Activated CD8-positive, alpha-beta memory T cell treated with anti-CD3 and anti-CD28 coated beads, Interleukin-2, amount 50 U/mL, for 24 hours (primary cell): Measurements from ENCODE around the gene RASGRP3.

Experiments
- DNase-seq: peaks from one replicate; pipeline ENCODE4 v3.0.0-alpha.2; 2020; ENCODE audit errors: extremely low read depth

RASGRP3 gene

DNA sequence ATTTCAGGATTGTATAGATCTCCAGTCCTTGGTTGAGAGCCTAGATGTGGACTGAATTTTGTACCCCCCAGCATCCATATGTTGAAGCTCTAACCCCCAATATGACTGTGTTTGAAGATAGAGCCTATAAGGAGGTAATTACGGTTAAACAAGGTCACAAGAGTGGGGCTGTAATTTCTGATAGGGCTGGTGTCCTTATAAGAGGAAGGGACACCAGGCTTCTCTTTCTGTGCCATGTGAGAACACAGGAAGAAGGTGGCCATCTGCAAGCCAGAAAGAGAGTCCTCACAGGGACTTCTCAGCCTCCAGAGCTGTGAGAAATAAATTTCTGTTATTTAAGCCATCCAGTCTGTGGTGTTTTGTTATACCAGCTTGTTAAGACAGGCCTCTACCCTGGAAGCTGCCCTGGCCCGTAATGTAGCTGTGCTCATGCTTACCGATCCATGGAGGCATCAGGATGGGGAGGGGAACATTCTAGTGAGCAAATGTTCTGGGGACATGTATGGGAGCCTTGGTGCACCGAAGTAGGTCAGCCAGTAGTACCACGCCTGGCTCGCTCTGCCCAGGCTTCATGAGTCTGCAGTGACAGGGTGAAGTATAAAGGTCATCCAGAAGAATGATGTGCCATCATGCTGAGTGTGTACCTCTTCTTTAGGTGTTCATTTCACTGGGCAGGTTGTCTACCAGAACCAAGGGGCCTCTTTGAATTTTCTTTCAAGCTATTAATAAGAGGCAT, 16.1 kb downstream of the RASGRP3 start:
- no peak for DNase-seq

DNA sequence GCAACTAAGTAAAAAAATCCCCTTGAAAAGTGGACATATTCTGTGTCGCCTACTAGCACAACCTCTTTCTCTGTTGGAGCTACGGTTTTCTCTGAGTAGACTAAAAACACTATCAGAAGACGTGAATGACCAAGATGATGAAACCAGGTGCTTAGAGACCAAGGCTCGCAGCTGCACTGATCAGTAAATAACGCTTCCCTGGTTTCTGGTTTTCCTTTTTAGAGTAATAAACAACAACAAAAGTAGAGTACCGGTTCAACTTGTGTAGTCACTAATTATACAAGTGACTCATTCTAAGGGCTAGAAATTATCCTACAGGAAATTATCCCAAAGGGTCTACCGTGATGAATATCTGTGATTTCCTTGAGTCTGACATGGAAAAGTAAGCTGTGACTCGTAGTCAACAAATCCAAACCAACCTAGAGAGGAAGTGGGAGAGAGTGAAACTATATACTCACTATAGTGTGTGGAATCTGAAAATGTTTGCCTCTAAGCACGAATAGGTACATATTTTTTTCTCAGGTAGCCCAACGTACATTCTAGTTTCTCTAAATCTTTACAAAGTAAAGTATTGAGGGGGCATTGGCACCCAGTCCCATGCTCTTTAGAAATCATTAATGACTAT, 17.8 kb downstream of the RASGRP3 start:
- no peak for DNase-seq

DNA sequence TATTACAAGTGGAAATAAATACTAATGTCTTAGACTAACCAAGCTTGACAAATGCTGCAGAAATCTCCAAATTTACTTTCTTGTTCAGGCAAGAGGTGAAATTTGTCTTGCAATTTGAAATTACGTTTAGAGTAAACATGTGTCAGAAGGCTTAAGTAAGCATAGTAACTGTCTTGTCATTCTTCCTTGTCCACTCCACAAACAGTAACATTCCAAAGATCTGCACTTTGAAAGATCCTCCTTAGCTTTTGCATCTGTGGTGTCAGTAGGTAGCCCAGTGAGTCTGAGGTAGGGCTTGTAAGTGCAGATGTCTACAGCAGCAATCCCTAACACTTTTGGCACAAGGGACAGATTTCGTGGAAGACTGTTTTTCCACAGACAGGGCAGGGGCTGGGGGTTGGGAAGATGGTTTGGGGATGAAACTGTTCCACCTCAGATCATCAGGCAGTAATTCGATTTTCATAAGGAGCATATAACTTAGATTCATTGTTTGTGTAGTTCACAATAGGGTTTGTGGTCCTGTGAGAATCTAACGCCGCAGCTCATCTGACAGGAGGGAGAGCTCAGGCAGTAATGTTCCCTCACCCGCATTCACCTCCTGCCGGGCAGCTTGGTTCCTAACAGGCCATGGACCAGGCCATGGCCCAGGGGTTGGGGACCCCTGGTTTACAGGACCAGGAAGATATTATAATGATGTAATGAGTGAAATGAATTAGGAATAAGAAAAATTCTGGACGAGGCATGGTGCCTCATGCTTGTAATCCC, 18.6 kb downstream of the RASGRP3 start:
- no peak for DNase-seq

DNA sequence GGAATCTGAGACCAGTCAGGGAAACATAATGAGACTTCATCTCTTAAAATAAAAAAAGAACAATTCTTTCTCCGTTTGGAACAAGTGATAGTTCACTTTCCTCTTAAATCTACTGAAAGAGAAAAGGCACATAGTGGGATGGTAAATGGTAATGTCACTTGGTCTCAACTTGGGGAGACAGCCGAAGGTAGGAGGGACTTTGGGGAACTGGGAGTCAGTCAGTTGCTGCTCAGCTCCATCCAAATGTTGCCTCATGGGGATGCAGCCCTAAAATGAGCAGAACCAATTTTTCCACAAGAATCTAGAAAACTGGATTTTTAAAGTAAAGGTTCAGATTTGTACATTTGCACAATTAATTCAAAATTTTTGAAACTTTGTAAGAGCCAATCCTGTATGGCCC, 19.2 kb downstream of the RASGRP3 start:
- no peak for DNase-seq

DNA sequence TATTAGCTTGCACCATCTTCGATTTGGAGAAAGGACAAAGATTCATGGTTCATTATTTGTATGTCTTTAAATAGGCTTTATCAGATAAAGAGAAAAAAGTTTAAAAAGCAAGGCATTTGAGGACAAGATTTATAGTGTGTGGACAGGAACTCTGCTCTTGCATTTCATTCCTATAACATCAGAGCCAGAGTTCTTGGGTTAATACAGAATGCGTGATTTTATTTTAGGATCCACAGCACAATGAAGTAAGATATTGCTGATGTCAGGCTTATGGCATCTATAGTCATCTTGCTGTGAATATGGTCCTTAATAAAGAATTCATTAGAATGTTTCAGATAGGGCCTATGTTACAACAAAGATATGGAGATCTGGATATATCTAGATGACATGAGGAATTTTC, 19.7 kb downstream of the RASGRP3 start:
- DNase-seq, result no peak

DNA sequence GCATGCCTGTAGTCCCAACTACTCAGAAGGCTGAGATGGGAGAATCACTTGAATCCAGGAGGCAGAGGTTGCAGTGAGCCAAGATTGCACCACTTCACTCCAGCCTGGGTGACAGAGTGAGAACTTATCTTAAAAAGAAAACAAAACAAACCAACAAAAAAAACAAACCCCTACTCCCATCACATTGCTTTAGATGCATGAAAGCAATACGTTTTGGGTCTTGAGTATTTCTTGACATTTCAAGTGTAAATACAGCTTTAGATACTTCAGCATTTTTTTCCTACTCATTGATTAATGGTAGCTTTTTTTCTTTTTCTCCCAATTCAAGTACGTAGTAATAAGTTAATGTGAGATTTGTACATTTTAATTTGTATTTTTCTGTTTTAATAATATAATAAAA, 20.3 kb downstream of the RASGRP3 start:
- DNase-seq, result no peak

DNA sequence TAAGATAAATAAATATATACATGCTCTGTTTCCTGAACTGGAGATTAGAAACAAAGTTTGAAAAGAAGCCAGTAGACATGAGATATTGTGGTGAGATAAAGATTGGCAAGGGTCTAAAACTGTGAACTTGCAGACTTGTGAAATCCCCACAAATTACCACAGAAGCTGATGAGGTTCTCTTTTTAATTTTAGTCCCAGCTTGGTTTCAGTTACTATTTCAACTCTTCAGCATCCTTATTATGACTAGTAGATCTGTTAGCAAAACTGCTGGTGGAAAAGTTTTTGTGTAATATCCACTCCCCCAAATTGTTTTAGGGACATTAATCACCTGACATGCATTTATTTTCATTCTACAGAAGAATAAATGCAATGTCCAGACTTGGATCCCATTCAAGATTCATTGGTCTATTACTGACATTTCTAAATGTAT, 20.8 kb downstream of the RASGRP3 start:
- DNase-seq, result no peak

DNA sequence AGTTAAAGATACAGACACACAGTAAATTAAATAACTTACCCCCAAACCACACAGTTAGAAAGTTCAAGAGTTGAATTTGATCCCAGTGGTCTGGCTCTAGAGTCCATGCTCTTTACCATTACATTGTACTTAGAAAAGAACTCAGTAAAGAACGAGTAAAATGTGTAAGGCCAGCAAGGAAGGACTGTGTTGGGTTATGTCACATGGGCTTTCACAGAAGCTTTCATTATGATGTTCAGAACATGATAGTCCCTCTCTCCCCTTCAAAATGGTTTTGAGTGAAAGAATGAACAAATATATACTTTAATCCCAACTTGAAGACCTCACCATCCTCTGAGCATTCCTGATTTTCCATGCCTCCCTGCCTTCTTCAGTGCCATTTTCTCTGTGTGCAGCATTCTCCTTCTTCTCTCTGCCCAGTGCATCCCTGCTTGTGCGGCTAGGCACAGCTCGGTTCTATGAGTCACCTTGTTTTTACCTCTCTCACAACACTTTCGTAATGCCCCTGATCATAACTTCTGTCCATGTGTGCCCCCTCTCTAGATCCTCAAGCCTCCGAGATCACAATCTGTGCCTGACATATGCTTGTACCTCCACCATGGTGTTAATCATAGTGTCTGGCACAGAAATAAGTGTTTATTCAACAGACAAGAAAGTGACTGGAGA, 22.0 kb downstream of the RASGRP3 start:
- no peak for DNase-seq

DNA sequence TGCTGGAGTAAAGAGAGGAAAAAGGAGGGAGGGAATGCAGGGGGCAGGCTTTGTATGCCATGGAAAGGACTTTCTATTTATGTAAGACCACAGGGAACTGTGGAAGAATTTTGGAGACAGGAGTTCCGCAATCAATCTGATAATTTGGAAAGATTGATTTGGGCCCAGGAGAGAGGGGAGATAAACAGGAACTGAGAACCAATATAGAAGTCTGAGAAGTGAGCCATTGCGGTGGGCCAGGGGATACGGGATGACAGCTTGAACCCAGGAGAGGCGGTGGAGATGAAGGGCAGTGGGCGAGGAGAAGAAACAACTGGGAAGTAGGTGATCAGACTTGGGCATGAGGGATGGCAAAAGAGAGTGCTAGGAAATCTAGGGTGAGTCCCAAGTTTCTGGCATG, 23.7 kb downstream of the RASGRP3 start:
- no peak for DNase-seq

DNA sequence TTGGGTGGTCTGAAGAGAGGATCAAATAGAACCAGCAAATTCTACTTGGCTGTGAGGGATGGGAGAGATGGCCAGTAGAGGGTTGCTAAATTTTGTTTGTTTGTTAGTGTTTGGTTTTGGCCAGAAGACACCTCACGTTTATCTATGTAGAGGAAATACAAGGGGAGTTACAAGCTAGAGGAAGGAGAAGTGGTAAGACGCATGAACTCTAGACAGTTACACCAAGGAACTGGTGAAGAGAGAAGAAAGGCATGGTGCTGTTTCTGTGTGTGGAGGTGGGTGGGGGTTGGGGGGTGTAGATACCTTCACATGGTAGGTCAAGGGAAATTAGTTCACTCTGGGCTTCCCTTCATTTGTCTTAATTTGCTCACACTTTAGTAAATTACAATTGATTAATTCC, 25.6 kb downstream of the RASGRP3 start:
- no peak for DNase-seq

DNA sequence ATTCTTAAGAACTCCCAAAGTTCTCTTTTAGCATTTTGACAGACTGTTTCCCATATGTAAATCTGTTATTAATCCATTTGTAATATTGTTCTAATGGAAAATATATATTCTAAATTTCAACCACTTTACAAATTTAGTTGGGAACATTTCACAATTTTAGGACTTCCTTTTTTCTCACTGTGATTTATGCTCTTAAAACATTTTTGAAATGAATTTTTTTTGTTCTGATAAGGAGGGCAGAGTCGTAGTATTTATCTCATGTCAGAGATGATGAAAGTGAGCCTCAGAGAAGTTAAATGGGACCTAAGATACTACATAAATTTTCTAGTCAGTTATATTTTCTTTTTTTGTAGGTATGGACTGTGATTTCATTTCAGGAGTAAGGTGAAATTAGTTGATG, 26.6 kb downstream of the RASGRP3 start:
- no peak for DNase-seq

DNA sequence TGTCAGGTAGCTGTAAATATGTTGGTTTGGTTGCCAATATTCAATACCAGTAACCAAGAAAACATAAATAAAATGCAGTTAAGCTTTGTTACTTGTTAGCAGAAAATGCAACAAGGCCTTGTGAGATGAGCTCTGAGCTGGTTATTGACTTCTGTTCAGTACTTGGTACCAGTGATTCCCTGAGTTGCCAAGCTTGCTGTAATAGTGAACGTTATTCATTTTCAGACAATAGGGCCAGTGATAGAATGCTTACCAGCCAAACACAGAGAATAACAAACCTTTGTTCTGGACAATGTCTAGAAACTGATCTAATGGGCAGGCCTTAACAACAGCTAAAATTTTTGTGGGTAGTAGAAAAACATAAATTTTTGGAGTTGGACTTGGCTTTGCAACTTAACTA, 29.5 kb downstream of the RASGRP3 start:
- DNase-seq, result no peak

DNA sequence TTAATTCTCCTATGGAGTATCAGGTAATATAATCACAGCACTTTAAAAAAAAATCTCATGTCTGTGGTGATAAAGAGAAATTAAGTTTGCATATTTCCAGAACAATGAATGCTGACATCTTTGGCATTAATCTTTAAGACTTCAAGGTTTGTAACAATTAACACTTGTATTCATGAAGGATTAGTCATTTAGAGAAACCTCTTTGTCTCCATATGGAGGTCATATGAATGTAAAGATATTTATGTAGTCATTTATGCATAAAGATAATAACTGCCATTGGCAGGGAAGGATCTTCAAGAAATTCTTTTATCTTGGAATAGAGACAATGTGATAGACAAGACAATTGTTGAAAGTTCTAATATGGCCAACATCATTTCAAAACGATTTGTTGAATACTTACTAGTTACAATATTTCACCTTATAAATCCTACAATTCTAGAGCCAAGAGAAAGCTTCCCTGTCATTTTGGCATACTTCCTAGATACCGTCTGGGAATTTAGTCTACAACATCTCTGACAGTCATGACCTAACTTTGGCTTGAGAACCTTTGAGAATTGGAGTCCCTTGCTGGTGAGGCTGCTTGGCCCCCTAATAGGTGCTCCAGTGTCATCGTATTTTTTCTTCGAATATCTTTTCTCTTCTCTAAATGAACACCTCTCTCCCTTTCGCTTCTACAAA, 33.6 kb downstream of the RASGRP3 start:
- DNase-seq, result no peak

DNA sequence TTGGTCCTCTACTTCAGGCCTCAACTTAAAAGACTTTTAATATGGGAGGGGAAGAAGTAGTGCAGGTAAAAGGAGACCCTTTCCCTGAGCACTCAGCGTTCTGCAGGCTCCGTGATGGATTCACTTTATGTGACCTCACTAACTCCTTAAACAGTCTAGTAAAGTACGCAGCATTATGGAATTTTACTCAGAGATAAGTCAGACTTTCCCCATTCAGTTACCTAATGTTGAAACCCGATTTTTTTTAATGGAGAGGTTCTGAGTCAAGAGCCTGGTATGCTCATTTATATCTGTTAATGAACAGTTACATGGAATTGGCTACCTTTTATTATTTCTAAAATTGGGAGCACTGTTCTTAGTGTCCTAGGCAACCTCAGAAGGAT, 34.1 kb downstream of the RASGRP3 start:
- no peak for DNase-seq

DNA sequence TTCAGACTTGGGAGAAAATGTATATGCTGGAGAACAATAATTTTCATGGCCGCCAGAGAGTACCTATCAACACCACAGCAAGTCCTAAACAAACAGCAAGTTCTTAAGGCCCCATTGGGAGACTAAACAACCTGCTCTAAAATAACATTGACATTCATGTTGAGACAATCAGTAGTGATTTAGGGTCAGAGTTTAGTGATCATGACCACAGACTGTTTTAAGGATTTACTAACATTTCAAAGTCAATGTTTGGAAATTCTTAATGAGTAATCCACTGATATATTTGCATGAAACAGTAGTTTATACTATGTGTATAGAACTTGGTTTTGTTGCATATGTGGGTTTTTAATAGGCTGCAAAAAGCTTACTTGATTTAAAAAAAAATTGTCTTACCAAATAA, 34.7 kb downstream of the RASGRP3 start:
- DNase-seq, result no peak

DNA sequence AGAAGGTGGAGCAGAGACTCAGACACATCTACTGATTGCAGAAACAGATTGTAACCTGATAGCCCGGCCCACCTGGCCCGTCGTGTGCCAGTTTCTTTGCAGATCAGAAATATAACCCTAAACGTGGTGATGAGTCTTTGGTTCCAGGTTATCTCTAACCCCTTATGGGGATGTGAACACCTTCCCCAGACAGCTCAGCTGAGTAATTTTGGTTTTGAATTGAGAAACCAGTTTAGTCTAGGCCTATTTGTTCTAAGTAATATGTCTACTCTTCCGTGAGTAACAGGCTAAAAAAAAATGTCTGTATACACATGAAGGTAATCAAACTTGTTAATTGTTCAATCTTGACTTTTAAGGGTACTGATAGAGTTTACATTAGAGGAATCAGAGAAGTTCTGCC, 35.7 kb downstream of the RASGRP3 start:
- DNase-seq, result no peak

DNA sequence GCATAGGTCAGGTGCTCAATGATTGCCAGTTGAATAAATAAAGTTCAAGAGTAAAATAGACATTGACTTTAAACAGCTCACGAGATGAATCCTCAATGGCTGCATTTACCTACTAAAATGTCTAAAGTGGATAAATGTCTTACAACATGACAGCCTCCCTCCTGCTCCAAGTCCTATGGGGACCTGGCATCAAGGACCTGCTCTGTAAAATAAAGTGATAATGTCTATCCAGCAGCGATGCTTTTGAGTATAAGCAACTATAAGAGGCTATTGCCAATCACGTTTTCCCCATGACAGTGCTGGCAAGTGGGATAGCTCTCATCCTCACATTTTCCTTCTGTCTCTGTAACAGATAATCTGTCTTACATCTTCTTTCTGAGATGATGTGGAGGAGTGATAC, 37.0 kb downstream of the RASGRP3 start:
- DNase-seq, result no peak

DNA sequence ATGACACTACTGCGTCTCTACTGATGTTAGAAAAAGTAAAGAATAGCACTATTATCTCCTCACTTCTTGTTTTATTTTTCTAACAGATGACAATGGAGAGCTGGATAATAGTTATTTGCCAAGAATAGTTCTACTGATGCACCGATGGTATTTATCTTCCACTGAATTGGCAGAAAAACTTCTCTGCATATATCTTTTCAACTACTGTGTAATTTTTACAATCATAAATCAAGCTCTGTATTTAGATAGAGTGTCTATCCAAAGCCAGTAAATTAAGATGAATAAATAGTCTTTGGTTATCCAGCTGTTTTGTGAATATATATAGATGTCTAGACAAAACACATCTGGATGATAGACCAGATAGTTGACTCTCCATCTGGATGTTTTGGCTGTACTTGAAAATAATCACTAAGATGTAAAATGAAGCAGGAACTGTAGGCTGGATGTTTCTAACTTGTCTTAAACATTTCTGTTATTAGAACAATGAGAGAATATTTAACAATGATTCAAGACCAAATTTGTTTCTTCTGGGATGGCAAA, 40.1 kb downstream of the RASGRP3 start:
- DNase-seq, result no peak

DNA sequence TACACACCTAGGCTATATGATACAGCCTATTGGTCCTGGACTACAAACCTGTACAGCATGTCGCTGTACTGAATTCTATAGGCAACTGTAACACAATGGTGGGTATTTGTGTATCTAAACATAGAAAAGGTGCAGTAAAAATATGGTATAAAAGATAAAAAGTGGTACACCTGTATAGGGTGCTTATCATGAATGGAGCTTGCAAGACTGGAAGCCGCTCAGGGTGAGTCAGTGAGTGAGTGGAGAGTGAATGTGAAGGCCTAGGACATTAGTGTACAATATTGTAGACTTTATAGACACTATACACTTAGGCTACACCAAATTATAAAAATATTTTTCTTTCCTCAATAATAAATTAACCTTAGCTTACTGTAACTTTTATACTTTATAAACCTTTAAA, 41.8 kb downstream of the RASGRP3 start:
- DNase-seq, result no peak

DNA sequence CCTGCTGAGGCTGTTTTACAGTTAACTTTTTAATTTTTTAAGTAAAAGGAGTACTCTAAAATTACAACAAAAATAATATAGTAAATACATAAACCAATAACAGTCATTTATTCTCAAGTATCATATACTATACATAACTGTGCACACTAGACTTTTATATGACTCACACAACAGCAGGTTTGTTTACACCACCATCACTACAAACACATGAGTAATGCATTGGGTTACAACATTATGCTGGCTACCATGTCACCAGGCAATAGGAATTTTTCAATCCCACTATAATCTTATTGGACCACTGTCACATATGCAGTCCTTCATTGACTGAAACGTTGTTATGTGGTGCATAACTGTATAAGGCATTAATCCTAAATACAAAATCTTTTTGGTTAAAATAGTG, 42.5 kb downstream of the RASGRP3 start:
- no peak for DNase-seq

DNA sequence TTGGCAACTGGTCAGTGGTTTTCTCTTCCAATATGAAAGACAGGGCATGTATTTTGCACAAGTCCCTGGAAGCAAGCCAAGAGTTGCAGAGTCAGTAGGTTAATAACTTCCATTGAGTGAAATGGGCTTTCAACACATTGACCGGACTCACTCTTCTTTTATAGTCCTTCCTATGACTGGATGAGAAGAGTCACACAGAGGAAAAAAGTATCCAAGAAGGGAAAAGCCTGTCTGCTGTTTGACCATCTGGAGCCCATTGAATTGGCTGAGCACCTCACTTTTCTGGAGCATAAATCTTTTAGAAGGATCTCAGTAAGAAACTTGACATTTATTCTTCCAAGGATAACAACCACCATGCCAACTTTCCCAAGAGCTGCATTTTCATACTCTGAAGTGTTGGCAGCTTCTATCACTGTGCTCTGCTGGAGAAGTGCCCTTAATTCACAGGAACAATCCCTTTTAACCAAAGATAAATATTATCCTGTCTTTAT, 45.4 kb downstream of the RASGRP3 start:
- no peak for DNase-seq

DNA sequence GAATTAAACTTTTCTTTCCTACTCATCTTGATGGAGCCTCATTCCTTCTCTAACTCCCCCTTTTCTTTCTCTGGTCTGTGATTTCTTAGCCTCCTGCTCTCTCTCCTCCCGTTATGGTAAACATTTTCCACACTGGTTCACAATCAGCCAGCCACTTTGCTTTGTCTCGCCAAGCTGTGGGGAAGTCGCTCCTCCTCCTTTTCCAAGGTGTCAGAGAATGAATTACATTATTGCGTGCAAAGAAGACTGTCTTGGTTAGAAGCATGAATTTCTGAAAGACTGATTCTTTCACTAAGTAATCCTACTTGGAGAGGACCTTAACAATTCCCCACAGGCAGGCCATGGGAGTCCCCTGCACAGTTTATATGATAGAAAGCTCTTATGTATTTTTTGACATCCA, 46.1 kb downstream of the RASGRP3 start:
- no peak for DNase-seq
